HG02884 (cell line): ENCODE measurements around the gene SPG7.

Experiments
- ATAC-seq: cut with Tn5 transposase; IDR thresholded peaks from one replicate; pipeline ENCODE4 v1.9.1; 2021; ENCODE audit warnings: mild to moderate bottlenecking, moderate library complexity; ENCODE audit not compliant: unreplicated experiment

The SPG7 gene

DNA sequence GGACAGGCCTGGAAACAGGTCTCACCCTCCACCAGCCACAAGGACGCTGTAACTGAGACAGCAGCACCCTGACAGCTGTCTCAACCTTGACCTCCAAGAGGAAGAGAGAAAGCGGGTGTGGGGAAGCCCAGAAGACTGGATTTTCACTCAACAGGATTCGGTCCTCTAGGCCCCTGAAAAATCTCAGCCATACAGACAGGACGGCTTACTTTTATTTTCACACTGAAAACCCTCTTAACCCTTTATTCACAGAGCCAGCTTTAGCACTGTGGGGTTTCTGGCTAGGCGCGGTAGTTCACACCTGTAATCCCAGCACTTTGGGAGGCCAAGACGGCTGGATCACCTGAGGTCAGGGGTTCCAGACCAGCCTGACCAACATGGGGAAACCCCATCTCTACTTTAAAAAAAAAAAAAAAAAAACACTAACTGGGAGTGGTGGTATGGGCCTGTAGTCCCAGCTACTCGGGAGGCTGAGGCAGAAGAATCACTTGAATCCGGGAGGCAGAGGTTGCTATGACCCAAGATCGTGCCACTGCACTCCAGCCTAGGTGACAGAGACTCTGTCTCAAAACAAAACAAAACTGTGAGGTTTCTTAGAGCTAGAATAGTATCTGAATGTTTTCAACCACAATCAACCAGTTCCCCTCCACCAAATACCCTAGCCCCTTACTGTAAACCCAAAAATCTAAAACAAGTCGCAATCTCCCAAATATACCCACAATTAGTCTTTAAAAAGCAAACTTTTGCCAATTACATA, 23.1 kb upstream of the SPG7 start:
- ATAC-seq = no peak

DNA sequence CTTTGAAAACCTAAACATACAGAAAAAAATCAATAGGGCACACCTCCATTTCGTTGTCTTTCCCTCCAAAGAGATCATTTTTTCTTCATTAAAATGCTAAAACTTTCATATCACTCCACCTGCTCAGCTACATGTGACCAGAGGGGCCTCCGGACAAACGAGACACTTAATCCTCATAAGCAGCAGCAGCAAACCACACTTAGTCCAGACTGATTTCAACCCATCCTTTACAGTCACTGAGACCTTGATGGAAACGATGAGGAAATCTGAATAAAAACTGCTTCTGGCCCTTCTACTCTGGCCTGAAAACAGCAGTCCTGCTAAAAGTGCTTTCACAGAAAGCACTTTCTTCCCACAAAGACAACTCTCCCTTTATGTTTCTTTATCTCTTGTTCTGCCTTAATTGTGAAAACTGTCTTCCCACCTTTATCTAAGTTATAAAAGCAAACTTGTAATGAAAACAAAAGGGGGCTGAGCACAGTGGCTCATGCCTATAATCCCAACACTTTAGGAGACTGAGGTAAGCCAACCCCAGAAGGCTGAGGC, 22.4 kb upstream of the SPG7 start:
- ATAC-seq = no peak

DNA sequence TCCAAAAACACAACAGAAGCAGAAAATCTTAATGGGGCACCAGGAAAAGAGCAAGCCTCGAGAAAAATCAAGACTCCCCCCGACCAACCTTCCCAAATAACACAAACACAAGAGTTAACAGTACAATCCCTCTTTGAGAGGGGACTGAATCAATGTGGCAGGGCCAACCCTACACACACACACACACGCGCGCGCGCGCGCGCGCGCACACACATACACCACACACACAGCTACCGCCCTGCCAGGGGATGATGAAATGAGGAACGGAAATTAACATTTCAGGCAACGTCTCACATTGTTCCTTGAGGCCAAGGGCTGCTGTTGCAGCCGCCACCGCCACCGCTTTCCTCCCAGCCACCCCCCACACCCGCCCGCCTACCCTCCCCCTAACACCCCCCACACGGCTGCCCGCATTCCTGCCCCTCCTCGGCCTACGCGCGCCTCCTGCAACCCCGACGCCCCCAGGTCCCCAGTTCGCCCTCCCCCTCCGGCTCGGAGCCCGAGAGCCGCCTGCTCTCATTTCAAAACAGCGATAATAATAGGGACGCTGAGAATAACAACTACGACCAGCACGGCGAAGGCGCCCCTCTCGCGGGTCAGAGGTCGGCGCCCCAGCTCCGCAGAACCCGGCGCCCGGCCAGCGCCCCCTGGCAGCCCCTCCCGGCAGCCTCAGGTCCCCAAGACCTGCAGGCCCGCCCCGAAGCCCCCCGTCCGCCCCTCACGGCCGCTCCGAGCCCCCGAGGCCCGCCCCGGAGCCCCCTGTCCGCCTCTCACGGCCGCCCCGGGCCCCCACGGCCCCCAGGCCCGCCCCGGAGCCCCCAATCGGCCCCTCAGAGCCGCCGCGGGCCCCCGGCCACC, 18.9 kb upstream of the SPG7 start:
- ATAC-seq = no peak

DNA sequence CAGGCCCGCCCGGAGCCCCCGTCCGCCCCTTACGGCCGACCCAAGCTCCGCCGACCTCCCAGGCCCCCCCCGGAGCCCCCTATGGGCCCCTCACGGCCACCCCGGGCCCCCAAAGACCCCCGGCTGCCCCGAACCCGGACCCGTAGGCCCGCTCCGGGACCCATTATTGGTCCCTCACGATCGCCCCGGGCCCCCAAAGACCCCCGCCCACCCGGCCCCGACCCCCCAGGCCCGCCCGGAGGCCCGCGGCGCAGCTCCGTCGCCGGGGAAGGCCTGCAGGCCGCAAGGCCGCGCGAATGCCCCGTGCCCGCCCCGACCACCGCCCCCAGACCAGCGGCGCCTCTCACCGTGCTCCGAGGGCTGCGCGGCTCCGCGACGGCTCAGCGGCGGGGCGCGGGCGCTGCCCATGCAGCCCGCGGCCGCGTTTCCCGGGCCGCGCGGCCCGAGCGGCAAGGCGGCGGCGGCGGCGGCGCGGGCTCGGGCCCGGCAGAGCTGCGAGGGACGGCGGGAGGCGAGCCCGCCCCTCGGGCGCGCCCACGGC, 18.2 kb upstream of the SPG7 start:
- no peak for ATAC-seq

DNA sequence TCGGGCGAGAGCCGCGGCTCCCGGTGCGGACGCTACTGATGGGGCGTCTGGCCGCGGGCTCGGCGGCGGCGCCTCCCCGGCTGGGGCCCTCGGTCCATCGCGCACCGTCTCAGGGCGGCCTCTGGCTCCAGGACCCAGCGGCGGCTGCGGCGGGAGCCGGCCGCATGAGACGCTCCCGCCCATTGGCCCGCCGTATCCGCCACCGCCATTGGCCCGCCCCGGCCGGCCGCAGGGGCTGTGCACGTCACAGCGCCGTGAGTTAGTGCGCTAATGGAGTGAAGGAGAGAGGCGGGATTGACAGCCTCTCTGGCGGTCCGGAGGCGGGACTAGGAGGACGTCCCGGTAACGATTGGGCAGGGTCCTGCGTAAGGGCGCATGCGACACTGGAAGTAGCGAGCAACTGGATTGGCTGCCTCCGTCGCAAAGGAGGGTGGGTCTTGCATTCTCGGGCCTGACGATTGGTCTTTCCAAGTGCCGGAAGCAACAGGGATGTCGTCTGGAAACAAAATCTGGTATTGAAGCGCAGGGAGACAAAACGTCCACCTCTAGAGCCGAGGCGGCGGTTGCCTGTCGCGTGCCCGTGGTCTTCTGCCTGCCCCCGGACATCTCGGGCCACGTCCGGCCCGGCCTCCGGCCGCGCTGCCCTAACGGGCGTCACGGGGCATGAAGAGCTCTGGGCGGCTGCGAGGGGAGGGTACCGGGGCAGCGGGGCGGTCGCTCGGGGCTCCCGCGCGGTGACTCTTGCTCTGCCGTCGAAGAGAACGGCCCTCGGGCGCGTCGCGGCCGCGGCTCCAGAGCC, 17.6 kb upstream of the SPG7 start, which contains the start of gene ANKRD11:
Gene ANKRD11, minus strand, starts transcription at position 123 of the 799 bp plus-strand sequence. CDS start 173,542 bp downstream, outside the sequence.
- ATAC-seq = peak; percentile 77

DNA sequence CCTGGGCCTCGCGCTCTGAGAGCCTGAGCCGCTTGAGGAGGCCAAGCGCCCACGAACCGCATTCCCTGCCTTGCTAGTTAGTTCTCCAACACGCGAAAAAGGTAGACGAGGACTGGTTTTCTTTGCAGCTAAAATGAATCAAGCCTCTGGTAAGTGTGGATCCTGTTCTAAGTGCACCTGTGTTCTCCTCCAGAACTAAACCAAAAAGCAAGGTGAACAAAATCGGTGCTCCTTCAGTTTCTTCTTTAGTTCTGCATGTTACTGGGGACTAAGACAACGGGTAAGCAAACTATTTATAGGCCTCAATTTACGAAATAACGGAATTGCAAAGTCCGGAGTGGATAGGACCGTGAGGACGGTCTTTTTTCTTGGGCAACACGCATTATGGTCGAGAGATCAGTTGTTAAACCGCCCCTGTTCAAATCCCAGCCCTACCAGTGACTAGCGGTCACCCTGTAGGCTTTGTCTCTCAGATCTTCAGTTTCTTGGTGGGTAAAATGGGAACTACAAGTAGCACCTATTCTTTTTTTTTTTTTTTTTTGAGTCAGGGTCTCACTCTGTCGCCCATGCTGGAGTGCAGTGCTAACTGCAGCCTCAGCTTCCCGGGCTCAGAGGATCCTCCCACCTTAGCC, 16.8 kb upstream of the SPG7 start:
- ATAC-seq = no peak

DNA sequence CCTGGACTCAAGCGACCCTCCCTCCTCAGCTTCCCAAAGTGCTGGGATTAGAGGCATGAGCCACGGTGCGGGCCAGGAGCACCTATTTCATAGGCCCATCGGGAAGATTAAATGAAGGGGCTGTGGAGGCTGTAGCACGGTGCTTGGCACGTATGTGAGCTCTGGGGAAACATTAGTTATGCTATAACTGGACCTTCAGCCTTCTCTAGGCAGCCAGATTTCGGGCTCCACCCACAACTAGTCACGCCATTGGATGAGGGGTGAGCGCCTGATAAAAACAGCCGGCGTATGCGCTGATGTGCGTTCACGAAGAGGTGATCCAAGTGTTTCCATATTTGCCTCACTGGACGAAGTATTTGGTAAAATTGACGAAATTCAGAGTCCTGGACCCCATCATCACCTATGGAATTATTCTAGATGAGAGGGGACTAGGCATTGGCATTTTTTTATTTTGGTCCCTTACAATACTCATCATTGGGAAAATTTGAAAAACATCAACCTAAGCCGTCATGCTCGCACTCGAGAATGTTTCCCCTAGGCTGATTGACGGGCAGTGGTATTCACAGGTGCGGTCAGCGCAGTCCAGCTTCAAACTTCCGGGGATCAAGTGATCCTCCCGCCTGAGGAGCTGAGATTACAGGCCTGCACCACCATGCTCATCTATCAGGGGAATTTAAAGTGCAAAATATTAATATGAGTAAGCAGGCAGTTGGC, 16.1 kb upstream of the SPG7 start:
- no peak for ATAC-seq

DNA sequence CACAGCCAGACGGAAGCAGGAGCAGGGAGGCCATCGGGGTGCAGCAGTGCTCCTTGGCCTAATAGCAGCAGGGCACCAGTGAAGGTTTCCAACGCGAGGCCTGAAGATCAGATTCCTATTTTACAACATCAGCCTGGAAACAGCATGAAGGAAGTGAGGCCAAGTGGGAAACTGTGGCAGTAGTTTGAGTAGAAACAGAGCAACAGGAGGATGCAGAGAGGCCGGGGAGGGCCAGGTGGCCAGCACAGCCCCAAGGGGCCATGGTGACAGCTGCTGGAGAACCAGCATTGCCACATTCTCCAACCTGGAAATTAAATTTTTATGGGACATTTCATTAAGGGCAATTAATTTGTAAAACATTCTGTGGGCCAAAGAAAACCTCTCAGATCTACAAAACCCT, 14.4 kb upstream of the SPG7 start:
- no peak for ATAC-seq

DNA sequence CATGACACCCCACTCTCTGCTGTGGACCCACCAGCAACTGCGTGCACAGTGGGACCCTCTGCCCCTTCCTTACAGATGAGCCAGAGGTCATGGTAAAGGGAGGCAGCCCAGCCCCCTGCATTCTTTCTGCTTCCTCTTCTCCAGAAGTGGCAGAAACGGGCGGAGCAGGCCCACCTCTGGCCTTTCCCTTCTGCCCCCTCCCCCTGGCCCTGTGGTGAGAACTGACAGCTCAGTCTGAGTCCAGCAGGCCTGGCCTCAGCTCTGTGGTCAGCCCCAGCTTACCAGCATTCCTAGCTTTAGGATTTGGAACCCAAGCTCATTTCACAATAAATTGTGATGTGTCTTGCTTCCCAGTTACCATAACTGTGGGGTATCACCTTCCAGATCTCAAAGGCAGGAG, 13.1 kb upstream of the SPG7 start:
- ATAC-seq = no peak

DNA sequence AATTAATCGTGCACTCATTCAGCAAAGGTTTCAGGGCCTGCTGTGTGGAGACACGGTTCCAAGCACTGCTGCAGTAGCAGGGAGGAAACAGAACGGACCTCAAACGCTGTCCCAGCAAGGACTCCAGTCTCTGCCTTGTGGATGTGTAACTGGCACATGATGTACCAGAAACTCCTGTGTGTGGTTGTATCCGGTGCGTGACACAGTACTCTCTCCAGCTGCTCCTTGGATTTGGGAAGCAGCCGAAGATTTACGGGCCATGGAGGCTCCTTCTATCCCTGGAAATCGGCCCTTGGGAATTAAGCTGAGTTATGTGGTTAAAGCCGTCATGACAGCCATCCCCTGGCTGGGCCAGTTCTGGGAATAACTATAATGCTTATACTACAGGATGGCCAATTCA, 9.4 kb upstream of the SPG7 start:
- ATAC-seq = no peak

DNA sequence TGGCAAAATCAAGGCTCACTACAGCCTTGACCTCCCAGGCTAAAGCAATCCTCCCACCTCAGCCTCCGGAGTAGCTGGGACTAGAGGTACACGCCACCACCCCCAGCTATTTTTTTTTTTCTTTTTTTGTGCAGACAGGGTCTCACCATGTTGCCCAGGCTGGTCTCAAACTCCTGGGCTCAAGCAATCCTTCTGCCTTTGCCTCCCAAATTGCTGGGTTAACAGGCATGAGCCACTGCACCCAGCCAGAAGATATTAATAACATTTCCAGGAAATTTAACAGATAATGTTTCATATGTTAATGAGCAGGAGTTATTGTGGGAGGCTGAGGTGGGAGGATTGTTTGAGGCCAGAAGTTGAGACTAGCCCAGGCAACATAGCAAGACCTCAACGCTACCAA, 8.4 kb upstream of the SPG7 start:
- ATAC-seq = no peak

DNA sequence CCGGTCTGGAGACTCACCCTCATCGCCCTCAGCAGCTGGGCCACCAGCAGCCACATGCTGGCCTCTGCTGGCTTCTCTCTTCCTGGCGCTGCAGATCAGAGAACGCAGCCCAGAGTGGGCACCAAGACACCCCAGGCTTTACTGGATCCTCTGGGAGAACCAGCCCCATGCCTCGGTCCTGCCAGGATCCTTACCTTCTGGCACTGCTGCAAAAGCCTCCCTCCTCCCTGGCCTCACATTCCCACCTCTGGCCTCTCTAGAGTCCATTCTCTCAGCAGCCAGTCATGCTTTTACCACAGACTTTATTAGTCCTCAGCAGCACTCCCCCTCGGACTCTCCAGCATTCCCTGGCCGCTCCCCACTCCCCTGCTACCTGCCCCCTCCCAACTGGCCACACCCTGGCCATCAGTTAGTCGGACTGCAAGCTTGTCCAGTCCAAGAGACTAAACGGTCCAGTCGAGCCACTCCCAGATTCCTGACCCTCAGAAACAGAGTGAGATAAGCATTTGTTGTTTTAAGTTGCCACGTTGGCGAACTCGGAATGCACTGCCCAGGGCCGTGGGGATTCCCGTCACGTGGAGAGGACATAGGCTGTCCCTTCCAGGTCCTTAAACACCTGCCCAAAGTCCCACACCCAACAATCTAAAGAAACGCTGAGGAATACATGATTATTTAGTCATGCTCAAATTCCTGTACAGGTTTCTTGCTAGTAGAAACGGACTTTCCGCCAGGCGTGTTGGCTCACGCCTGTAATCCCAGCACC, 5.9 kb upstream of the SPG7 start:
- ATAC-seq = no peak

DNA sequence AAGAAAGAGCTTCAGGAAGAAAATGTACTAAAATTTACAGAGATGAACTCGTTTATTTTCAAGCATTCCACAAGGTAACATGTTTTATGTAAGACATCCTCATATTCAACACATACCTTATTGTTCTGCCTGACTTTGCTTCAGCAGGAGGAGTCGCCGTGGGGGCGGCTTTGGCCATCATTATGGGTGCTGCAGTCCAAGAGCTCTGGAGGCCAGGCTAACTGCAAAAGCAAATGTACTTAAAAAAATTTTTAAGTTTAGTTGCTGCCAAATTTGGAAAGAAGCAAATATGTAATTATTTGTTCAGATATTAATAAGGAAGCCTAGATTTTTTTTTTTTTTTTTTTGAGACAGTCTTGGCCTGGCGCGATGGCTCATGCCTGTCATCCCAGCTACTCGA, 4.1 kb upstream of the SPG7 start:
- no peak for ATAC-seq

DNA sequence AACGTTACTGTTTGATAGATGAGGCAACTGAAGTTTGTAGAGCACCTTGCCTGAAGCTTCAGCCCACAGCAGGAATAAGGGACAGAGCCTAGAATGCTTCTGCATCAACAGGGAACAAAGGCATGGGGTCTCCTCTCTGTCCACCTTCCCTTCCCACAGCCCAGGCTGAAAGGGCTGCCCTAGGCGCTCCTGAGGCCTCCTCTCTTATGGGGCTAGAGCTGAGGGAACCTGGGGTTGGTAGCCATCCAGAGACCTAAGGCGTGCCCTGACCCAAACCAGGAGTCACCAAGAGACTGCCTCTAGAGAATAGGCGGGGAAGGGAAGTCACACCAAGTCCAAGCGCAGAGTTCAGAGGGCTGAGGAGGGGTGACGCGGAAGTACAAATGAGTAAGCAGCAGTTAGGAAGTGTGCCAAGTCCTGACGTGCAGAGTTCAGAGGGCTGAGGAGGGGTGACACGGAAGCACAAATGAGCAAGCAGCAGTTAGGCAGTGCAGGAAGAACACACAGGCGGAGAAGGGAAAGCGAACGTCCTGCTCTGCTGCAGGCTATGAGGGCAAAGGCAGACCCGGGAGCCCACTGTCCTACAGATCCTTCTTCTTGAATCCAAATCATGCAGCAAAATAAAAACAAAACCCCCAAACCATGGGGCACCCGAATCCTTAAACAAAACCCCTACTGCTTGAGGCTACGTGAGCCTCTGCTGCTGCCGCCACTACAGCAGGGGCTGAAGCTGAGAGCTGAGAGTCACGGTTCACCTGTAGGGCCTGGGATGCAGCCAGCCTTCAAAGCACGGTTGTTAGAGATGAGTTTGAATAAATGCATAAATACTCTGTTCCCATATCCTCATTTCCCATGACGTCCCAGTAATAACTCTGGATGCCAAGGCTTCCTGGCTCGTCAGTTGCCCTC, 2.7 kb upstream of the SPG7 start:
- no peak for ATAC-seq

DNA sequence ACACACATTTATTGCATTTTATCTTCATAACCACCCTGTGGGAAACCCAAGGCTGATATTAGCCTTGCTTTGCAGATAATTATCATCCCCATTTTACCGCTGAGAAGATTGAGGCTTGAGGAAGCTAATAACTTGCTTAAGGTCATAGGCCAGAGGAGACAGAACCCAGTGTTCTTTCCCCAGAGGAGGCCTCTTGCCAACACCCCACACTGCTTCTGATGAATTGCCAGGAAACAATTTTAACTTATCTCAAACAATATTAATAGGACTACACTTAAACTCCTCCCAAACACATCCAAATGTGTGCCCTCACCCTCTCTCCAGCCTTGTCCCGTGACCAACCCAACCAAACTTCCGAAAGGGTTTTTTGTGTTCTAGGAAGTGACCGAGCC, 2.1 kb upstream of the SPG7 start:
- ATAC-seq = no peak

DNA sequence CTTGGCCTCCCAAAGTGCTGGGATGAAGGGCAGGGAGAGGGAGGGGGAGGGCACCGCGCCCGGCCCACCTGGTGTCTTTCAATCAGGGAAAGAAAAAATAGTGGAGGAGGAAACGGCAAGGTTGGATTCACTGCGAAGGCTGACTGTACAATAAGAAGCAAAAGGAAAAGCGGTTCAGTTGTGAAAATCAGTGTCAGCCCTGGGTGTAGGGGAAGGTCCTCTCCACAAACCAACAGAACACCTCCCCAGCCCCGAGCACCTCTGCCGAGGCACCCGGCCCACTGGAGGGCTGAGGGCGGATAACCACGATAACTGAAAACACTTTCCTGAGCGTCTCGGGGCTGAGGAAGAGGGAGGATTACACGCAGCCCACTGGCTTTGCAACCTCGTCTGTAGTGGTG, 1.4 kb upstream of the SPG7 start:
- no peak for ATAC-seq

DNA sequence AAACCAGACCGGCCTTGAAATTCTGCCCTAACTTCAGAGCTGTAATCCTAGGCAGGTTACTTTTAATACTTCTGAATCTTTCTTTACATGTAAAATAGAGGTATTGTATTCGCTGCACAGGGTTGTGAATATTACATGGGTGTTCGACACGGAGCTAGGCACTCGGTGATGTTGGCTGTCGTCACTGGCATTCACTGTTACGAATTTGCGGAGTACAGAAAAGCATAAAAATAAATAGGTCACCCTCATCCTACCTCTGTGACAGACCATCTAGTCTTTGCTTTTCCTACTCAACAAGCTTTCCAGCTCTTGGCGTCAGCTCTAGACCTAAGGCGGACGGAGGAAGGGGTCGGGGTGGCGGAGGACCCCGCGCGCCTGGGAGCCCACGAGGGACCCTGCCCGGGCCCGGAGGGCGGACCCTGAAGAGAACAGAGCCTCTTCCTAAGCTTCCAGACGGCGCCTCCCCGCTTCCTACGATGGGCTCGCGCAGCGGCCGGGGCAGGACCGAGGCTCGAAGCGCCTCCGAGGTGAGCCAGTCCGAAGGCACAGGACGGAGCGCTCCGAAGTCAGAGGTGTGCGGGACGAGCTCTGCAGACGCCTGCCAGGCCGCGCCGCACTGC, 879 bp upstream of the SPG7 start:
- ATAC-seq = no peak

DNA sequence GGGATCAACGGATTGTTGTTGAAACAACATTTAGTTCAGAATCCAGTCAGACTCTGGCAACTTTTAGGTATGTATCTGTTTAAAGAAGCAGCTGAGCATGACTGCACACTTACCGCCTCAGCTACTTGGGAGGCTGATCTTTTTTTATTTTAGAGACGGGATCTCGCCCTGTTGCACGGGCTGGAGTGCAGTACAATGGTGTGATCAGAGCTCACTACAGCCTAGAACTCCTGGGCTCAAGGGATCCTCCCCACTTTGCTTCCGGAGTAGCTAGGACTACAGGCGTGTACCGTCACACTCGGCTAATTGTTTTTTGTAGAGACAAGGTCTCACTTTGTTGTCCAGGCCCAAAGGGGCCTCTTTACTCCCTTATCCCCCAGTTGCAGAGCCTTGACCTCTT, 2.3 kb downstream of the SPG7 start:
- no peak for ATAC-seq
